Left hindlimb (tissue), 1 donor: ENCODE data around the gene PCARE.
"Not testable (repeated sequence)": the region's sequence is repeated elsewhere in the genome, so short reads cannot be mapped to it uniquely, and the experiment has no call there.

ENCODE experiments used
- DNase-seq: peaks from one replicate; pipeline ENCODE4 v3.0.0-alpha.2; 2018

PCARE gene

GRCh38 chr2:29090311-29090710 is 16.0 kb upstream of the PCARE start:
- not testable (repeated sequence) for DNase-seq

- DNase-seq = no peak
These were observed 10.2 kb upstream of the PCARE start for GRCh38 chr2:29084554-29084953.

- no peak for DNase-seq
These were observed 8.6 kb upstream of the PCARE start for GRCh38 chr2:29082804-29083495.

- no peak for DNase-seq
These were observed 6.8 kb upstream of the PCARE start for GRCh38 chr2:29080886-29081743.

GRCh38 chr2:29079887-29080286 is 5.6 kb upstream of the PCARE start:
- no peak for DNase-seq

GRCh38 chr2:29075894-29076705 is 1.8 kb upstream of the PCARE start:
- no peak for DNase-seq

- DNase-seq = no peak
These were observed 390 bp downstream of the PCARE start for GRCh38 chr2:29073933-29074332.

GRCh38 chr2:29072971-29073725 is 1.2 kb downstream of the PCARE start:
- no peak for DNase-seq

- DNase-seq = no peak
These were observed 2.1 kb downstream of the PCARE start for GRCh38 chr2:29072251-29072650.

- no peak for DNase-seq
These were observed 3.0 kb downstream of the PCARE start for GRCh38 chr2:29071032-29071975.

- DNase-seq = no peak
These were observed 3.8 kb downstream of the PCARE start for GRCh38 chr2:29070526-29070925.

GRCh38 chr2:29068513-29068912 is 5.8 kb downstream of the PCARE start:
- no peak for DNase-seq

GRCh38 chr2:29066997-29067605 is 7.2 kb downstream of the PCARE start:
- DNase-seq = no peak

- DNase-seq = no peak
These were observed 8.0 kb downstream of the PCARE start for GRCh38 chr2:29066271-29066860.

- peak; percentile 54 for DNase-seq
These were observed 9.1 kb downstream of the PCARE start for GRCh38 chr2:29065068-29065811.

- no peak for DNase-seq
These were observed 9.6 kb downstream of the PCARE start for GRCh38 chr2:29064746-29065067.

- DNase-seq = no peak
These were observed 10.0 kb downstream of the PCARE start for GRCh38 chr2:29064346-29064715.

GRCh38 chr2:29063646-29064345 is 10.5 kb downstream of the PCARE start:
- peak; percentile 60 for DNase-seq

GRCh38 chr2:29063056-29063455 is 11.3 kb downstream of the PCARE start:
- no peak for DNase-seq
